HL-60 (cell line): ENCODE measurements around the gene FGF4.

Experiments used
- DNase-seq, 2 experiments: peaks; one replicate each; pipeline ENCODE4 v3.0.0-alpha.2; 2010 to 2020; ENCODE audit warnings: low read depth in 1 of 2, low spot score in 1 of 2
- H3K27ac ChIP-seq: fragments of 250-450 bp; sonication (Bioruptor Pico); replicated peaks from 2 replicates; pipeline ENCODE4 v1.5.1; 2020; ENCODE audit warnings: mild to moderate bottlenecking, moderate library complexity
- H3K27me3 ChIP-seq: fragments of 250-450 bp; sonication (Bioruptor Pico); 2 replicates; pipeline ENCODE4 v1.5.1; 2021; ENCODE audit warnings: mild to moderate bottlenecking, moderate library complexity; ENCODE audit not compliant: insufficient read depth, poor library complexity, severe bottlenecking
- H3K4me3 ChIP-seq: replicated peaks from 2 replicates; pipeline ENCODE4 v1.5.1; 2011; ENCODE audit warnings: mild to moderate bottlenecking, control low read depth, low read length; ENCODE audit not compliant: insufficient read depth
- CTCF ChIP-seq: IDR thresholded peaks from one replicate; pipeline ENCODE4 v1.5.1; 2011; ENCODE audit warnings: low read length, control low read depth, inconsistent platforms; ENCODE audit not compliant: insufficient read depth
- GABPA ChIP-seq: IDR thresholded peaks from 2 replicates; pipeline ENCODE4 v1.6.1; 2012; ENCODE audit warnings: low read depth
- POLR2AphosphoS5 ChIP-seq: IDR thresholded peaks from 2 replicates; pipeline ENCODE4 v1.6.1; 2012; ENCODE audit warnings: low read depth
- REST ChIP-seq: IDR thresholded peaks from 2 replicates; pipeline ENCODE4 v1.6.1; 2012; ENCODE audit warnings: low read depth; ENCODE audit not compliant: insufficient replicate concordance
- SPI1 ChIP-seq: IDR thresholded peaks from 2 replicates; pipeline ENCODE4 v1.6.1; 2012; ENCODE audit warnings: low read depth, mild to moderate bottlenecking, borderline replicate concordance

FGF4 gene

GRCh38 chr11:69760319-69760718, 14.8 kb downstream of the FGF4 start:
- Histone ChIP-seq H3K4me3 (no peak overlapping the region), H3K27ac (no peak overlapping the region), H3K27me3 (no peaks in the 10 kb centered on the region)
- DNase-seq: no peak
- TF ChIP-seq POLR2AphosphoS5: no peak
- no peak for TF ChIP-seq GABPA
- TF ChIP-seq CTCF: no peak
- no peak for TF ChIP-seq REST
- TF ChIP-seq SPI1: no peak

- DNase-seq: no peak
- H3K4me3 ChIP-seq: no peak overlapping the region
- H3K27ac ChIP-seq: no peak overlapping the region
- no peak for TF ChIP-seq CTCF
- TF ChIP-seq POLR2AphosphoS5: no peak
- TF ChIP-seq GABPA: no peak
- no peak for TF ChIP-seq REST
- no peak for TF ChIP-seq SPI1
- no peaks in the 10 kb centered on the region for H3K27me3 ChIP-seq
Measured at GRCh38 chr11:69752890-69753289, 22.3 kb downstream of the FGF4 start.

- DNase-seq: no peak
- no peaks in the 10 kb centered on the region for H3K27me3 ChIP-seq
- TF ChIP-seq SPI1: no peak
- TF ChIP-seq REST: no peak
- TF ChIP-seq CTCF: no peak
- TF ChIP-seq POLR2AphosphoS5: no peak
- no peak for TF ChIP-seq GABPA
- H3K27ac ChIP-seq: no peak overlapping the region
- no peak overlapping the region for H3K4me3 ChIP-seq
Measured at GRCh38 chr11:69750875-69751597, 24.1 kb downstream of the FGF4 start.
